ENCODE data around the gene SH2D3A. TPM values are rescaled to one million over a fixed set of nuclear protein-coding genes. Genes with fewer than 3 reads are reported as not detected.

The SH2D3A gene
- total RNA-seq, 1 donor from 2014 or later = 0.32 TPM

GRCh38 chr19:6721773-6722172, 45.5 kb downstream of the SH2D3A start:
- no peak overlapping the region for H3K4me3 Mint-ChIP-seq (ENCODE audit: unreplicated experiment)
- peaks cover 3% of the 10 kb centered on the region for H3K9me3 Mint-ChIP-seq (ENCODE audit: unreplicated experiment)
- TF ChIP-seq CTCF (IDR thresholded peaks at IDR 0.05; ENCODE audit: partially characterized antibody, unreplicated experiment) = no peak
- peaks cover 6% of the 10 kb centered on the region for H3K4me1 Mint-ChIP-seq (ENCODE audit: low read depth, unreplicated experiment)
- no peak for DNase-seq
- H3K27ac Mint-ChIP-seq (ENCODE audit: unreplicated experiment) = no peak overlapping the region
- peaks cover 12% of the 10 kb centered on the region for H3K27me3 Mint-ChIP-seq (ENCODE audit: unreplicated experiment)
- peaks cover 6% of the 10 kb centered on the region for H3K36me3 Mint-ChIP-seq (ENCODE audit: unreplicated experiment)

- Mint-ChIP-seq H3K4me1 (ENCODE audit: low read depth, unreplicated experiment) (peaks cover 6% of the 10 kb centered on the region), H3K4me3 (ENCODE audit: unreplicated experiment) (no peak overlapping the region), H3K27me3 (ENCODE audit: unreplicated experiment) (peaks cover 12% of the 10 kb centered on the region), H3K9me3 (ENCODE audit: unreplicated experiment) (peaks cover 3% of the 10 kb centered on the region), H3K36me3 (ENCODE audit: unreplicated experiment) (peaks cover 6% of the 10 kb centered on the region), H3K27ac (ENCODE audit: unreplicated experiment) (no peak overlapping the region)
- TF ChIP-seq CTCF (IDR thresholded peaks at IDR 0.05; ENCODE audit: partially characterized antibody, unreplicated experiment) = no peak
- no peak for DNase-seq
These were observed 46.1 kb downstream of the SH2D3A start for GRCh38 chr19:6721138-6721474.

- no peak for TF ChIP-seq CTCF (IDR thresholded peaks at IDR 0.05; ENCODE audit: partially characterized antibody, unreplicated experiment)
- H3K4me3 Mint-ChIP-seq (ENCODE audit: unreplicated experiment) = no peak within 1 kb of the TSS
- H3K9me3 Mint-ChIP-seq (ENCODE audit: unreplicated experiment) = peaks cover 3% of the 10 kb centered on the region
- peaks cover 6% of the 10 kb centered on the region for H3K36me3 Mint-ChIP-seq (ENCODE audit: unreplicated experiment)
- no peak for DNase-seq
- H3K4me1 Mint-ChIP-seq (ENCODE audit: low read depth, unreplicated experiment) = peaks cover 4% of the 10 kb centered on the region
- H3K27ac Mint-ChIP-seq (ENCODE audit: unreplicated experiment) = no peak within 1 kb of the TSS
- peaks cover 12% of the 10 kb centered on the region for H3K27me3 Mint-ChIP-seq (ENCODE audit: unreplicated experiment)
These were observed 46.7 kb downstream of the SH2D3A start, which contains the start of gene C3 for GRCh38 chr19:6720369-6721137. TSS of gene C3 (minus strand) at chr19:6720650. CDS start at chr19:6720589, 61 bp downstream.

- H3K27ac Mint-ChIP-seq (ENCODE audit: unreplicated experiment) = no peak overlapping the region
- H3K9me3 Mint-ChIP-seq (ENCODE audit: unreplicated experiment) = peaks cover 3% of the 10 kb centered on the region
- peaks cover 3% of the 10 kb centered on the region for H3K4me1 Mint-ChIP-seq (ENCODE audit: low read depth, unreplicated experiment)
- TF ChIP-seq CTCF (IDR thresholded peaks at IDR 0.05; ENCODE audit: partially characterized antibody, unreplicated experiment) = no peak
- no peak overlapping the region for H3K4me3 Mint-ChIP-seq (ENCODE audit: unreplicated experiment)
- DNase-seq = no peak
- H3K36me3 Mint-ChIP-seq (ENCODE audit: unreplicated experiment) = peaks cover 6% of the 10 kb centered on the region
- peaks cover 12% of the 10 kb centered on the region for H3K27me3 Mint-ChIP-seq (ENCODE audit: unreplicated experiment)
These were observed 47.3 kb downstream of the SH2D3A start for GRCh38 chr19:6719992-6720368.

GRCh38 chr19:6719540-6719861, 47.7 kb downstream of the SH2D3A start:
- H3K9me3 Mint-ChIP-seq (ENCODE audit: unreplicated experiment) = peaks cover 2% of the 10 kb centered on the region
- TF ChIP-seq CTCF (IDR thresholded peaks at IDR 0.05; ENCODE audit: partially characterized antibody, unreplicated experiment) = no peak
- H3K4me1 Mint-ChIP-seq (ENCODE audit: low read depth, unreplicated experiment) = peaks cover 3% of the 10 kb centered on the region

More at GRCh38 chr19:6719540-6719861, 47.7 kb downstream of the SH2D3A start:
- Mint-ChIP-seq H3K4me3 (ENCODE audit: unreplicated experiment) (no peak overlapping the region), H3K27me3 (ENCODE audit: unreplicated experiment) (peaks cover 12% of the 10 kb centered on the region), H3K36me3 (ENCODE audit: unreplicated experiment) (peaks cover 6% of the 10 kb centered on the region), H3K27ac (ENCODE audit: unreplicated experiment) (no peak overlapping the region)
- no peak for DNase-seq
